MCF 10A (cell line): ENCODE results near the gene LPIN1. TPM values are rescaled to one million over a fixed set of nuclear protein-coding genes. Genes with fewer than 3 reads are reported as not detected.
A peak's percentile ranks its signal among the peaks of the same experiment; 100 is the strongest.

Source experiments
- BruUV-seq: library from RNA; stranded (reverse); fragments of 400-500 nt; replicated peaks from 2 replicates; lab custom pipeline; 2021; lab: Mats Ljungman, UMichigan
- CTCF ChIA-PET: fragments of 300-600 bp; sonication (Branson Sonifier 250); formaldehyde crosslinking; extraction: SDS; loops from one replicate; lab custom pipeline; 2021; ENCODE audit warnings: antibody characterized with exemption, inconsistent platforms; lab: Yijun Ruan, JAX
- POLR2A ChIA-PET: fragments of 300-600, 350-650 bp; sonication (Branson Sonifier 250); formaldehyde crosslinking; extraction: SDS; loops from one replicate; lab custom pipeline; 2020; ENCODE audit warnings: antibody characterized with exemption, inconsistent platforms; lab: Yijun Ruan, JAX
- DNase-seq: peaks from one replicate; pipeline ENCODE4 v3.0.0-alpha.2; 2018; ENCODE audit not compliant: unreplicated experiment
- H3K27ac Mint-ChIP-seq: one replicate; pipeline ENCODE4 v1.8.0; 2022; ENCODE audit warnings: mild to moderate bottlenecking, low read depth, mixed read lengths; ENCODE audit not compliant: unreplicated experiment
- H3K27me3 Mint-ChIP-seq: one replicate; pipeline ENCODE4 v1.8.0; 2022; ENCODE audit warnings: mixed read lengths; ENCODE audit not compliant: insufficient read depth, unreplicated experiment
- H3K36me3 Mint-ChIP-seq: one replicate; pipeline ENCODE4 v1.8.0; 2022; ENCODE audit warnings: mild to moderate bottlenecking, moderate library complexity, mixed read lengths; ENCODE audit not compliant: insufficient read depth, unreplicated experiment
- H3K4me1 Mint-ChIP-seq: one replicate; pipeline ENCODE4 v1.8.0; 2022; ENCODE audit warnings: mixed read lengths; ENCODE audit not compliant: insufficient read depth, unreplicated experiment
- H3K4me3 Mint-ChIP-seq: one replicate; pipeline ENCODE4 v1.8.0; 2022; ENCODE audit warnings: mild to moderate bottlenecking, moderate library complexity, mixed read lengths; ENCODE audit not compliant: unreplicated experiment
- H3K9me3 Mint-ChIP-seq: one replicate; pipeline ENCODE4 v1.8.0; 2022; ENCODE audit warnings: mixed read lengths; ENCODE audit not compliant: unreplicated experiment
- intact Hi-C: fragments of 100-400 bp; cut with micrococcal nuclease; formaldehyde crosslinking; loops from 2 replicates; pipeline ENCODE4 v1.14.1; 2022
- total RNA-seq: library from RNA; stranded (reverse); gene quantifications from 2 replicates; pipeline ENCODE4 v1.2.3, GENCODE V29; 2022
- TF ChIP-seq, protein P1 (sequence below): fragments of 200-600 bp; IDR thresholded peaks from one replicate; pipeline ENCODE4 v1.8.0; 2022; ENCODE audit warnings: antibody characterized with exemption, mild to moderate bottlenecking; ENCODE audit not compliant: unreplicated experiment

LPIN1 gene
- total RNA-seq, 1 experiment from 2014 or later, result 65.7 TPM

DNA sequence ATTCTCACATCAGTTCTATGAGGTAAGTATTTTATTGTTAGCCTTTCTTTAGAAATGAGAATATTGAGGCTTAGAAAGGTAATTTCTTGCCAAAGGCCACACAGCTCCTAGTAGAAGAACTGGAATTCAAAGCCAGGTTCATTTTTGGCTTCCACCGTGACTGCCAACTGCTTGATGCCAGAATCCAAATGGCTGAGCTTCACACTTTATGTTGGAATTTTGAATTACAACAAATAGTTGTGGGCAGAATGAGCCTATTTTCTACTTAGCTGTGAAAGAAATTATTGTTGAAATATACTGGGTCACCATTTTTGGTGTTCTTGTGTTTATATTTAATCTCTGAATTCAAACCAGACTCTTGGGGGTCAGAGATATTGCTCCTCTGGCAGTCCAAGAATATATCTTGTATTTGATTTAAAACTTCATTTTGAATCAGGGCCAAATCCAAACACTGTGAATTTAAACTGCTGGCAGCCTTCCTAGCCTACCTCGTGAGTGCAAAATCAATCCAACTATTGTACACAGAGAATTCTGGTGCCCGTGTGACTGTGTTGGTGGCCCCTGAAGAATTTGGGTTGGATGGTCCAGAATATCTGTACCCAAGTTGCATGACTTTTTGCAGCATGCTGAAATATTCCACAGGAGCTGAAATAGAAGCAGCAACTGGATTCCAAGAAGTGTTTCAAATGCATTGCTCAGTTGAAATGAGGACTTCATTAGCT is 35.6 kb upstream of the LPIN1 start:
- POLR2A ChIA-PET, result interaction anchor here (0.6 to 2.2 kb wide), 5 partner anchors 18 to 76 kb away, joined by 3 to 8 read pairs (median 4); no protein-coding TSS in a partner anchor
- no peak for DNase-seq
- Mint-ChIP-seq H3K4me3 (no peak overlapping the region), H3K27me3 (no peaks in the 10 kb centered on the region), H3K27ac (no peak overlapping the region), H3K36me3 (no peaks in the 10 kb centered on the region), H3K9me3 (peaks cover 6% of the 10 kb centered on the region), H3K4me1 (peaks cover 14% of the 10 kb centered on the region)
- CTCF ChIA-PET, result interaction anchor here (0.6 to 2.4 kb wide), 4 partner anchors 9 to 69 kb away, joined by 3 to 11 read pairs (median 6); no protein-coding TSS in a partner anchor
- TF ChIP-seq, protein P1, sequence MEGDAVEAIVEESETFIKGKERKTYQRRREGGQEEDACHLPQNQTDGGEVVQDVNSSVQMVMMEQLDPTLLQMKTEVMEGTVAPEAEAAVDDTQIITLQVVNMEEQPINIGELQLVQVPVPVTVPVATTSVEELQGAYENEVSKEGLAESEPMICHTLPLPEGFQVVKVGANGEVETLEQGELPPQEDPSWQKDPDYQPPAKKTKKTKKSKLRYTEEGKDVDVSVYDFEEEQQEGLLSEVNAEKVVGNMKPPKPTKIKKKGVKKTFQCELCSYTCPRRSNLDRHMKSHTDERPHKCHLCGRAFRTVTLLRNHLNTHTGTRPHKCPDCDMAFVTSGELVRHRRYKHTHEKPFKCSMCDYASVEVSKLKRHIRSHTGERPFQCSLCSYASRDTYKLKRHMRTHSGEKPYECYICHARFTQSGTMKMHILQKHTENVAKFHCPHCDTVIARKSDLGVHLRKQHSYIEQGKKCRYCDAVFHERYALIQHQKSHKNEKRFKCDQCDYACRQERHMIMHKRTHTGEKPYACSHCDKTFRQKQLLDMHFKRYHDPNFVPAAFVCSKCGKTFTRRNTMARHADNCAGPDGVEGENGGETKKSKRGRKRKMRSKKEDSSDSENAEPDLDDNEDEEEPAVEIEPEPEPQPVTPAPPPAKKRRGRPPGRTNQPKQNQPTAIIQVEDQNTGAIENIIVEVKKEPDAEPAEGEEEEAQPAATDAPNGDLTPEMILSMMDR, result no peak
- no TSS peak for BruUV-seq
- intact Hi-C loops, result no loop called here

DNA sequence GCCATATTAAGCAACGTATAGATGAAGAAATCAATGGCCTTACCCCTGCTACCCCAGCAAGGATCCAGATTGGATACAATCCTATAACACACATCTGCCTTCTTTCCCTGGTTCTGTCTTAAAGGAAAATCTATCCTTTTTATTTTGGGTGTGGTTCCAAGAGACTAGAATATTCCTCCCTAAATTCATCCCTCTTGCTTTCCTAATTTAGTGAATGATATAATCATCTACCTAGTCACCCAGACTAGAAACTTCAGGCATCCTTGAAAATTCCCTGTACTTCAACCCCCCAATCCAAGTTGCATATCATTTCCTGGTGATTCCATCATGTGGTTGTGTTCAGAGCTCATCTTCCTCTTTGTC is 35.1 kb upstream of the LPIN1 start:
- peaks cover under 1% of the 10 kb centered on the region for H3K9me3 Mint-ChIP-seq
- TF ChIP-seq, protein P1, result no peak
- ChIA-PET POLR2A (interaction anchor here (0.6 to 2.2 kb wide), 3 partner anchors 33 to 76 kb away, joined by 3 to 8 read pairs (median 6); no protein-coding TSS in a partner anchor), CTCF (interaction anchor here (0.6 to 2.4 kb wide), 4 partner anchors 8 to 69 kb away, joined by 3 to 11 read pairs (median 6); no protein-coding TSS in a partner anchor)
- DNase-seq, result no peak
- H3K27me3 Mint-ChIP-seq, result no peaks in the 10 kb centered on the region
- no peak overlapping the region for H3K4me3 Mint-ChIP-seq
- H3K36me3 Mint-ChIP-seq, result no peaks in the 10 kb centered on the region
- no peak overlapping the region for H3K27ac Mint-ChIP-seq
- intact Hi-C loops, result no loop called here
- no TSS peak for BruUV-seq
- peaks cover 17% of the 10 kb centered on the region for H3K4me1 Mint-ChIP-seq

DNA sequence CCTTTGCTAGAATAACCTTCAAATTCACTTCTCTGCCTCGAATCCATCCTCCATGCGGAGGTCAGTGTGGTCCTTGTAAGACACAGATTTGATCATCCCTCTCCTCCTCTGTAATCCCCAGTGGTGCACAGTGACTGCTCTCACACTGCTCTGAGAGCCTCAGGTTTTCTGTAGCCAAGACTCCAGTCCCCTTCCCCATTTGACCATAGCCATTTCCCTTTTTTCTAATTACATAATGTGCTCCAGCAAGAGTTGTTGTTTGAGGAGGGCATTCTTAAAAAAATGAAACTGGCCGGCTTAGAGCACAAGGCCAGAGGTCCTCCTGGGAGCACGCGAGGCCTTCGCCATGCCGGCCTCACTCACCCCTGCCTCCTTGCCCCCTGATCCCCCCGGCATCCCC is 34.7 kb upstream of the LPIN1 start:
- POLR2A ChIA-PET, result interaction anchor here (0.6 to 1.4 kb wide), 3 partner anchors 36 to 75 kb away, joined by 3 to 6 read pairs (median 3); no protein-coding TSS in a partner anchor
- H3K27me3 Mint-ChIP-seq, result no peaks in the 10 kb centered on the region
- intact Hi-C loops, result no loop called here
- no peak overlapping the region for H3K27ac Mint-ChIP-seq
- no peaks in the 10 kb centered on the region for H3K9me3 Mint-ChIP-seq
- DNase-seq, result no peak
- TF ChIP-seq, protein P1, result no peak
- H3K4me3 Mint-ChIP-seq, result no peak overlapping the region
- CTCF ChIA-PET, result interaction anchor here (0.9 to 2.2 kb wide), 3 partner anchors 8 to 68 kb away, joined by 4 to 6 read pairs (median 6); no protein-coding TSS in a partner anchor
- no TSS peak for BruUV-seq
- no peaks in the 10 kb centered on the region for H3K36me3 Mint-ChIP-seq
- H3K4me1 Mint-ChIP-seq, result peaks cover 21% of the 10 kb centered on the region

DNA sequence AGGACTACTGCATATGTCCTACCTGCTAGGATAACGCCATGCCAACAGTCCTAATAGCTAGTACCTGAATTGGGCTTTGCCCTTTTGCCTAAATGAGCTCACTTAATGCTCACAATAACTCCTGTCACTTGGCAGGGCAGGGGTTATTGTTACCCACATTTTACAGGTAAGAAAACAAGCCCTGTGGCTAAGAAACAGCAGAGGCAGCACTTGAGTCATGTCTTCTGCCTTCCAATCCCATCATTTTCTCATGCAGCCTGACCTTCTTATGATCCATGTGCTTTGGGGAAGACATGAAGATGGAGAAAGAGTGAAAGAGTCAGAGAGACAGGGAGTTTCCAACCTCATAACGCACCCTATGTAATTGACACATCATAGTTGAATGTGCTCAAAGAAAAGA is 33.6 kb upstream of the LPIN1 start:
- no TSS peak for BruUV-seq
- TF ChIP-seq, protein P1, result no peak
- Mint-ChIP-seq H3K27me3 (no peaks in the 10 kb centered on the region), H3K4me3 (no peak overlapping the region), H3K27ac (no peak overlapping the region), H3K9me3 (no peaks in the 10 kb centered on the region), H3K36me3 (no peaks in the 10 kb centered on the region), H3K4me1 (peaks cover 25% of the 10 kb centered on the region)
- ChIA-PET CTCF (interaction anchor here (0.9 to 1.1 kb wide), 3 partner anchors 18 to 67 kb away, joined by 4 to 5 read pairs (median 4); no protein-coding TSS in a partner anchor), POLR2A (interaction anchor here (0.9 to 1.0 kb wide), 2 partner anchors 33 to 38 kb away, joined by 3 read pairs; no protein-coding TSS in a partner anchor)
- DNase-seq, result peak; percentile 37
- intact Hi-C loops, result no loop called here
